Keratinocyte (primary cell): ENCODE data around the gene GSTCD. TPM values are rescaled to one million over a fixed set of nuclear protein-coding genes. Genes with fewer than 3 reads are reported as not detected.
A peak's percentile ranks its signal among the peaks of the same experiment; 100 is the strongest.

Experiments
- DNase-seq: peaks from one replicate; pipeline ENCODE4 v3.0.0-alpha.2; 2011; ENCODE audit warnings: low read depth, missing footprints, low spot score
- FAIRE-seq: peaks from 2 replicates; lab custom pipeline; 2011; peaks lifted over from hg19 to GRCh38; lab: Jason Lieb, UNC
- H2AFZ ChIP-seq: 2 replicates; pipeline ENCODE4 v1.6.0; 2012; ENCODE audit warnings: low read length, control low read depth, inconsistent platforms; ENCODE audit not compliant: control insufficient read depth
- H3K27ac ChIP-seq: 2 replicates; pipeline ENCODE4 v1.5.1; 2011; ENCODE audit warnings: low read length; ENCODE audit not compliant: control insufficient read depth, insufficient read depth
- H3K27me3 ChIP-seq: 3 replicates; pipeline ENCODE4 v1.6.0; 2011; ENCODE audit warnings: low read length; ENCODE audit not compliant: control insufficient read depth, insufficient read depth; ENCODE audit errors: extremely low read depth
- H3K36me3 ChIP-seq, 2 experiments: 2 replicates in 1 of 2; 3 replicates in 1 of 2; pipeline ENCODE4 v1.5.1; 2011; ENCODE audit warnings: low read length in 2 of 2, mild to moderate bottlenecking in 1 of 2; ENCODE audit not compliant: control insufficient read depth in 2 of 2, insufficient read depth in 2 of 2; ENCODE audit errors: extremely low read depth in 1 of 2
- H3K4me1 ChIP-seq: 3 replicates; pipeline ENCODE4 v1.5.1; 2011; ENCODE audit warnings: low read length; ENCODE audit not compliant: control insufficient read depth, insufficient read depth; ENCODE audit errors: extremely low read depth
- H3K4me2 ChIP-seq: 3 replicates; pipeline ENCODE4 v1.6.0; 2011; ENCODE audit warnings: low read depth, low read length; ENCODE audit not compliant: control insufficient read depth, insufficient read depth; ENCODE audit errors: extremely low read depth
- H3K4me3 ChIP-seq, 3 experiments: fragments of 200-600 bp in 1 of 3; sonication (generic) in 1 of 3; 2 replicates in 2 of 3; 3 replicates in 1 of 3; pipeline ENCODE4 v1.5.1; 2011 to 2016; ENCODE audit warnings: low read length in 3 of 3, mild to moderate bottlenecking in 3 of 3, control low read depth in 2 of 3, inconsistent platforms in 1 of 3, low read depth in 1 of 3, mixed read lengths in 1 of 3, mixed run types in 1 of 3, moderate library complexity in 1 of 3; ENCODE audit not compliant: control insufficient read depth in 2 of 3, insufficient read depth in 2 of 3; ENCODE audit errors: extremely low read depth in 1 of 3
- H3K79me2 ChIP-seq: 2 replicates; pipeline ENCODE4 v1.6.0; 2012; ENCODE audit warnings: low read length; ENCODE audit not compliant: control insufficient read depth, insufficient read depth
- H3K9ac ChIP-seq: 3 replicates; pipeline ENCODE4 v1.6.0; 2011; ENCODE audit warnings: low read length; ENCODE audit not compliant: control insufficient read depth, insufficient read depth; ENCODE audit errors: extremely low read depth
- H3K9me1 ChIP-seq: 3 replicates; pipeline ENCODE4 v1.6.0; 2011; ENCODE audit warnings: low read length; ENCODE audit not compliant: control insufficient read depth, insufficient read depth; ENCODE audit errors: extremely low read depth
- H3K9me3 ChIP-seq: 2 replicates; pipeline ENCODE4 v1.5.1; 2012; ENCODE audit warnings: low read depth, low read length; ENCODE audit not compliant: control insufficient read depth
- H4K20me1 ChIP-seq: 3 replicates; pipeline ENCODE4 v1.6.0; 2011; ENCODE audit warnings: low read length; ENCODE audit not compliant: control insufficient read depth, insufficient read depth; ENCODE audit errors: extremely low read depth
- CTCF ChIP-seq, 3 experiments: IDR thresholded peaks in 1 of 3; conservative IDR thresholded peaks in 1 of 3; optimal IDR thresholded peaks in 1 of 3; 2 replicates in 2 of 3; 3 replicates in 1 of 3; pipeline versions ENCODE3 to v1.5.1; 2011; ENCODE audit warnings: low read length in 3 of 3, mild to moderate bottlenecking in 3 of 3, moderate library complexity in 2 of 3, control low read depth in 1 of 3, inconsistent platforms in 1 of 3; ENCODE audit not compliant: insufficient read depth in 2 of 3; ENCODE audit errors: extremely low read depth in 1 of 3
- EZH2 ChIP-seq: IDR thresholded peaks from one replicate; pipeline ENCODE4 v1.6.1; 2012; ENCODE audit warnings: inconsistent platforms, mild to moderate bottlenecking, low read length, moderate library complexity
- dilution Hi-C: fragments of 300-500 bp; cut with MboI; formaldehyde crosslinking; loops from one replicate; pipeline ENCODE4 v1.7.0; 2020; ENCODE audit warnings: low sequenced_read_pairs; ENCODE audit not compliant: extremely low pct_ligation_motif_present
- polyA plus RNA-seq, 5 experiments: library from polyadenylated mRNA; depleted of rRNA in 3 of 5; stranded (reverse) in 3 of 5; stranded (forward) in 1 of 5; unstranded in 1 of 5; fragments of >200 nt; gene quantifications; 1 replicate in 1 of 5; 2 replicates in 3 of 5; 3 replicates in 1 of 5; pipeline versions ENCODE4 v1.2.1 to v1.2.3, GENCODE V29; 2011 to 2012; ENCODE audit warnings: missing spikeins in 2 of 5, low read depth in 1 of 5, low replicate concordance in 1 of 5

GSTCD gene
- polyA plus RNA-seq, 1 donor (not counting 4 experiments of a cell fraction or from before 2014, with no cell fraction given): 23.2 TPM

GRCh38 chr4:105896461-105896942, 187.9 kb downstream of the GSTCD start:
- H2AFZ ChIP-seq: peak overlapping the region; percentile 24
- peaks cover 28% of the 10 kb centered on the region for H3K27me3 ChIP-seq
- no peaks in the 10 kb centered on the region for H3K79me2 ChIP-seq
- H3K4me3 ChIP-seq: peak overlapping the region; percentile 40 to 69 (median 57)
- H3K27ac ChIP-seq: no peak overlapping the region
- FAIRE-seq (no peak), DNase-seq (no peak)
- no peaks in the 10 kb centered on the region for H4K20me1 ChIP-seq
- peak overlapping the region; percentile 81 for H3K4me2 ChIP-seq
- H3K9me3 ChIP-seq: no peaks in the 10 kb centered on the region
- dilution Hi-C loops: no loop called here
- H3K9ac ChIP-seq: peak overlapping the region; percentile 30
- H3K36me3 ChIP-seq: no peaks in the 10 kb centered on the region
- TF ChIP-seq CTCF (optimal IDR thresholded peaks at IDR 0.05 in 1 of 3, IDR thresholded peaks at IDR 0.05 in 1 of 3, conservative IDR thresholded peaks at IDR 0.05 in 1 of 3; ENCODE audit: extremely low read depth in 1 of 3, insufficient read depth in 2 of 3, low read length in 3 of 3) (no peak), EZH2 (peak; percentile 77)
- H3K4me1 ChIP-seq: peaks cover 15% of the 10 kb centered on the region
- H3K9me1 ChIP-seq: no peaks in the 10 kb centered on the region

Other genes with a start within 250 kb of the GSTCD start
- 68.7 to 174 TPM (median 123 TPM) in 3 replicates for gene PPA2, start 234.7 kb upstream of the GSTCD start, polyA plus RNA-seq
- gene ARHGEF38, start 156.2 kb upstream of the GSTCD start, polyA plus RNA-seq: 0.01 to 0.09 TPM in 2 of 3 replicates, not detected in the other
- gene INTS12, start 95 bp upstream of the GSTCD start, polyA plus RNA-seq: 37.1 to 39.8 TPM (median 38.3 TPM) in 3 replicates
- gene NPNT, start 186.7 kb downstream of the GSTCD start, polyA plus RNA-seq: 0.19 to 0.76 TPM (median 0.46 TPM) in 3 replicates